ENCODE results near the gene DNAH14. TPM values are rescaled to one million over a fixed set of nuclear protein-coding genes. Genes with fewer than 3 reads are reported as not detected.

The DNAH14 gene
- total RNA-seq, 1 experiment from 2014 or later = 33.2 TPM

DNA sequence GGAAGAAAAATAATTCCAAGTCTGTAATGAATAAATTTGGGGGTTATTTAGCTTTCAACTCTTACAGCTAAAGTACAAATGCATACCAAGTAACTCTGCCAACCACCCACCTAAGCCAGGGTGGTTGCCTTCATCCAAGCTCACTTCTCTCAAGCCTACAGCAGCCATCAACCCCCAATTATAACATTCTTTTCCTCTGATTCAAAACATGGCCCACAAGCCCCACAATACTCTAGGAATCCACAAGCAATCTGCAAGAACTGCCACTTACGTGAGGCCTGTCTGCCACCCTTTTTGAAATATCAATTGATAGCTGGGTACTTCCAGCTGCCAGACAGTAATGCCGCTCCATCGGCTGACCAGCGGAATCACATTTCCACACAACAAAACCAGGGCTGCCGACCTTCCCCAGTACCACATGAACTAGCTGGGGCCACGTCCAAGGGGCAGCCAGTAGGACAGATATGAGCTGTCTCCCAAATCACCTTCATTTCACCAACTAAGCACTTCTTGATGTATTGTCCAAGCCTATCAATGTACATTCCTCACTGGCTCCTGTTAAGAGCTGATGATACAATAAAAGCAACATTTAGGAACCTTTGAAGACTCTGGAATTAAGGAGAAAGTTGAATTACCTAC is 495.2 kb downstream of the DNAH14 start:
- Histone ChIP-seq H2AFZ (ENCODE audit: low read depth, low read length, poor library complexity, severe bottlenecking) (no peak overlapping the region), H3K9ac (ENCODE audit: low read length) (peak overlapping the region; percentile 85), H3K27me3 (ENCODE audit: insufficient read depth, low read length) (no peaks in the 10 kb centered on the region), H4K20me1 (ENCODE audit: insufficient read depth) (0 out of 2 replicates have a peak, but pooled peaks cover 8% of the 10 kb centered on the region), H3K79me2 (ENCODE audit: insufficient read depth, low read length) (peaks cover 79% of the 10 kb centered on the region), H3K4me2 (ENCODE audit: low read length) (peak overlapping the region; percentile 87), H3K36me3 (ENCODE audit: control insufficient read depth in 1 of 2, insufficient read depth in 2 of 2, low read length in 2 of 2) (peaks cover 8 to 11% of the 10 kb centered on the region in 2 experiments; a peak in 3 of 4 replicates), H3K9me3 (ENCODE audit: control insufficient read depth in 1 of 2, insufficient read depth in 1 of 2, low read depth in 1 of 2, low read length in 2 of 2) (no peaks in the 10 kb centered on the region), H3K27ac (ENCODE audit: low read depth, low read length) (peak overlapping the region; percentile 31), H3K4me1 (ENCODE audit: control insufficient read depth in 1 of 2, insufficient read depth in 2 of 2, low read length in 2 of 2) (peaks cover 30 to 45% of the 10 kb centered on the region in 2 experiments), H3K9me2 (ENCODE audit: insufficient read depth) (no peaks in the 10 kb centered on the region), H3K4me3 (replicated peaks in 1 of 2; ENCODE audit: low read depth in 1 of 2, low read length in 2 of 2) (peak overlapping the region in 1 of 2 experiments; percentile 91; a peak in 2 of 4 replicates)
- ChIA-PET RAD21 (ENCODE audit: low non-redundant PET in 1 of 2, low total read pairs in 2 of 2, uncharacterized antibody in 2 of 2, unreplicated experiment in 2 of 2) (no interaction called here), POLR2A (interaction anchor here (1.2 kb wide), 1 partner anchor 385 kb away, joined by 3 read pairs; the partner anchor contains the start of gene EPHX1), CTCF (no interaction called here)
- DNase-seq (ENCODE audit: low read depth, low spot score) (no peak), ATAC-seq (no peak)
- BruUV-seq (replicated peaks) = no TSS peak
- TF ChIP-seq EZH2 (IDR thresholded peaks at IDR 0.05) (no peak), SIN3A (IDR thresholded peaks at IDR 0.05; ENCODE audit: low read depth) (no peak), REST (IDR thresholded peaks at IDR 0.05; ENCODE audit: low read depth) (no peak), SP1 (IDR thresholded peaks at IDR 0.05; ENCODE audit: low read depth) (no peak), ZFX (IDR thresholded peaks at IDR 0.05) (no peak), TCF7L2 (IDR thresholded peaks at IDR 0.05; ENCODE audit: borderline replicate concordance, extremely low read depth, insufficient read depth, insufficient read length) (no peak), YY1 (IDR thresholded peaks at IDR 0.05; ENCODE audit: extremely low read depth, insufficient replicate concordance, low read depth, low read length) (no peak), CEBPB (IDR thresholded peaks at IDR 0.05; ENCODE audit: low read depth) (no peak), ZNF274 (IDR thresholded peaks at IDR 0.05; ENCODE audit: low read depth, low read length) (no peak), EZH2phosphoT487 (IDR thresholded peaks at IDR 0.05; ENCODE audit: borderline replicate concordance) (no peak), FOSL1 (IDR thresholded peaks at IDR 0.05; ENCODE audit: low read depth) (no peak), EGR1 (IDR thresholded peaks at IDR 0.05; ENCODE audit: low read depth) (no peak), ATF3 (IDR thresholded peaks at IDR 0.05) (no peak), CBX3 (IDR thresholded peaks at IDR 0.05; ENCODE audit: low read depth) (no peak), POLR2A (IDR thresholded peaks at IDR 0.05; ENCODE audit: borderline replicate concordance, extremely low read depth, insufficient read depth, insufficient read length) (no peak), MAX (IDR thresholded peaks at IDR 0.05) (no peak), JUND (IDR thresholded peaks at IDR 0.05) (no peak), POLR2AphosphoS5 (IDR thresholded peaks at IDR 0.05; ENCODE audit: low read depth, low read length) (no peak), RAD21 (IDR thresholded peaks at IDR 0.05; ENCODE audit: low read depth) (no peak)
- TF ChIP-seq, protein P1, sequence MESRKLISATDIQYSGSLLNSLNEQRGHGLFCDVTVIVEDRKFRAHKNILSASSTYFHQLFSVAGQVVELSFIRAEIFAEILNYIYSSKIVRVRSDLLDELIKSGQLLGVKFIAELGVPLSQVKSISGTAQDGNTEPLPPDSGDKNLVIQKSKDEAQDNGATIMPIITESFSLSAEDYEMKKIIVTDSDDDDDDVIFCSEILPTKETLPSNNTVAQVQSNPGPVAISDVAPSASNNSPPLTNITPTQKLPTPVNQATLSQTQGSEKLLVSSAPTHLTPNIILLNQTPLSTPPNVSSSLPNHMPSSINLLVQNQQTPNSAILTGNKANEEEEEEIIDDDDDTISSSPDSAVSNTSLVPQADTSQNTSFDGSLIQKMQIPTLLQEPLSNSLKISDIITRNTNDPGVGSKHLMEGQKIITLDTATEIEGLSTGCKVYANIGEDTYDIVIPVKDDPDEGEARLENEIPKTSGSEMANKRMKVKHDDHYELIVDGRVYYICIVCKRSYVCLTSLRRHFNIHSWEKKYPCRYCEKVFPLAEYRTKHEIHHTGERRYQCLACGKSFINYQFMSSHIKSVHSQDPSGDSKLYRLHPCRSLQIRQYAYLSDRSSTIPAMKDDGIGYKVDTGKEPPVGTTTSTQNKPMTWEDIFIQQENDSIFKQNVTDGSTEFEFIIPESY (IDR thresholded peaks at IDR 0.05; ENCODE audit: extremely low read depth, insufficient replicate concordance, low read length) = no peak
- intact Hi-C loops (cut with micrococcal nuclease) = no loop called here
